Activated naive CD8-positive, alpha-beta T cell treated with anti-CD3 and anti-CD28 coated beads, Interleukin-2, amount 10 ng/mL, durations not matched to agents 7 days and 5 days (primary cell): ENCODE results near the gene GLCCI1. TPM values are rescaled to one million over a fixed set of nuclear protein-coding genes. Genes with fewer than 3 reads are reported as not detected.

ENCODE experiments used
- ATAC-seq: fragments of 150-1000 bp; cut with Tn5 transposase; one replicate; pipeline ENCODE4 v1.10.0; 2021; ENCODE audit warnings: low read depth, moderate library complexity
- POLR2A ChIA-PET: fragments of 350-600 bp; sonication (Branson Sonifier 250); formaldehyde crosslinking; loops from one replicate; lab custom pipeline; 2021; ENCODE audit warnings: antibody characterized with exemption; lab: Charles Lee
- DNase-seq: peaks from one replicate; pipeline ENCODE4 v3.0.0; 2021
- H3K27ac Mint-ChIP-seq: one replicate; pipeline ENCODE4 v1.8.0; 2022; ENCODE audit warnings: mild to moderate bottlenecking, mixed read lengths
- H3K27me3 Mint-ChIP-seq: one replicate; pipeline ENCODE4 v1.8.0; 2022; ENCODE audit warnings: mild to moderate bottlenecking, moderate library complexity, mixed read lengths
- H3K36me3 Mint-ChIP-seq: one replicate; pipeline ENCODE4 v1.8.0; 2021; ENCODE audit warnings: mild to moderate bottlenecking, mixed read lengths
- H3K4me1 Mint-ChIP-seq: one replicate; pipeline ENCODE4 v1.8.0; 2021; ENCODE audit warnings: mixed read lengths
- H3K4me3 Mint-ChIP-seq: one replicate; pipeline ENCODE4 v1.8.0; 2022; ENCODE audit warnings: mild to moderate bottlenecking, moderate library complexity, mixed read lengths
- H3K9me3 Mint-ChIP-seq: one replicate; pipeline ENCODE4 v1.8.0; 2021; ENCODE audit warnings: mixed read lengths
- total RNA-seq, 2 experiments: library from RNA; stranded (reverse); gene quantifications; one replicate each; pipeline ENCODE4 v1.2.3, GENCODE V29; 2021

GLCCI1 gene
- total RNA-seq, 2 experiments from 2014 or later: 30.0 to 38.1 TPM

GRCh38 chr7:8126601-8127167 is 158.1 kb downstream of the GLCCI1 start:
- peak overlapping the region; percentile 18 for H3K4me3 Mint-ChIP-seq
- DNase-seq (no peak), ATAC-seq (no peak)
- POLR2A ChIA-PET: interaction anchor here (1.0 to 3.0 kb wide), 4 partner anchors 8 to 158 kb away, joined by 3 to 26 read pairs (median 4); partner anchors contain the start of gene GLCCI1
- H3K9me3 Mint-ChIP-seq: no peaks in the 10 kb centered on the region
- peaks cover 4% of the 10 kb centered on the region for H3K27me3 Mint-ChIP-seq
- H3K4me1 Mint-ChIP-seq: peaks cover 42% of the 10 kb centered on the region
- peaks cover 7% of the 10 kb centered on the region for H3K36me3 Mint-ChIP-seq
- H3K27ac Mint-ChIP-seq: peak overlapping the region; percentile 99

DNA sequence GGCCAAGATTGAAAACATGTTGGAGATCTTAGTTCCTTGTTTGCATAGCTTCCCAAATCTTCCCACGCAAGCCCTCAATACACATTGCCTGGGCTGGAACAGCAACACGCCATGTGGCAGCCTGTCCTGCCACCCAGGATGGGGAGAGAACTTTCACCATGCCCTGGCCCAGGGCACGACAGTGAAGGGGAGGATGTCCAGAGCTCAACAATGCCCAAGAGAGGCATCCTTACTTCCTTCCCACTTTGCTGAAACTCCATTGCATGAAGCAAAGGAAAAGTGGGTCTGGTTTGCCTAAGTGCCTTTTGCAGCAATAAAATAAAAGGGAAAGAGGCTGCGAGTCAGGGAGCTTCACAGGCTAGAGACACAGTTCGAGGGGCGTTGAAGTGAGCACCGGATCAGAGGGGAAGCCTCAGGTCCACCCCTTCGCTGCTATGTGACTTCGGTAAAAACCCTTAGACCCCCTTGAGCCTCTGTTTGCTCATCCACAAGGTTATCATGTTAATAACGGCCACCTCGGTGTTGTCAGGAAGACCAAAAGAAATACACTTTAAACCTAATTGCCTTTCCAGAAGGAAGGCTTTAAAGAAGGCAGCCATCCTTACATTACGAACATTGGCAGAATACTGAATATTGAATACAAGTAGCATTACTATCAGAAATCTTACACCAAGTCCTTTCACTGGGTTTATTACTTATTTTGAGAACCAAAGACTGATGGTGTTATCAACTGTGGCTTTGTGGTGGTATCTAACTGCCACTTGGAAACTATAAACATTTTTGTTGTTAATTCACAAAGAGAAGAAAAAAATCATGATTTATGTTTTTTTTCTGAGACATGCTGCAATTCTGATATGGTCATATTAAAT is 160.1 kb downstream of the GLCCI1 start:
- POLR2A ChIA-PET: no interaction called here
- H3K9me3 Mint-ChIP-seq: no peaks in the 10 kb centered on the region
- DNase-seq (no peak), ATAC-seq (no peak)
- H3K4me3 Mint-ChIP-seq: no peak overlapping the region
- peaks cover 5% of the 10 kb centered on the region for H3K36me3 Mint-ChIP-seq
- no peaks in the 10 kb centered on the region for H3K27me3 Mint-ChIP-seq
- H3K4me1 Mint-ChIP-seq: peaks cover 55% of the 10 kb centered on the region
- H3K27ac Mint-ChIP-seq: no peak overlapping the region

DNA sequence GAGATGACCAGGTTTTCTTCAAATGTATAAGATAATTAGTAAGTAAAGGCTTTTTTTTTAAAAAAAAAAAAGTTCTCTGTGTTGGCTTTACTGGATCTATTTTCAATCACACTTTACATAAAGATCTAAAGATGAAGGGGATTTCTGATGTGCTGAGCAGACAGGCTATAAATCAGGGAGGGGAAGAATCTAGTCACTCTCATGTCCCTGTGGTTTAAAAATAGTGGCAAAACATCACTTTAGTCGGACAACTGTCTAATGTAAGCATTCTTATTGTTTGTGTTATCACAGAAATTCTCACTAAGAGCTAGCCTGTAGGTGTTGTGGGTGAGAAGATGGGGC is 160.7 kb downstream of the GLCCI1 start:
- POLR2A ChIA-PET: no interaction called here
- Mint-ChIP-seq H3K4me3 (no peak overlapping the region), H3K9me3 (no peaks in the 10 kb centered on the region), H3K27me3 (no peaks in the 10 kb centered on the region), H3K36me3 (peaks cover 5% of the 10 kb centered on the region), H3K4me1 (peaks cover 61% of the 10 kb centered on the region), H3K27ac (no peak overlapping the region)
- ATAC-seq (no peak), DNase-seq (no peak)

- Mint-ChIP-seq H3K27ac (peak overlapping the region; percentile 34), H3K9me3 (no peaks in the 10 kb centered on the region), H3K4me3 (no peak overlapping the region), H3K27me3 (no peaks in the 10 kb centered on the region), H3K4me1 (peaks cover 55% of the 10 kb centered on the region), H3K36me3 (no peaks in the 10 kb centered on the region)
- POLR2A ChIA-PET: no interaction called here
- DNase-seq (no peak), ATAC-seq (no peak)
Observed at GRCh38 chr7:8130663-8131062, 162.1 kb downstream of the GLCCI1 start.

- Mint-ChIP-seq H3K36me3 (no peaks in the 10 kb centered on the region), H3K27me3 (no peaks in the 10 kb centered on the region), H3K9me3 (no peaks in the 10 kb centered on the region), H3K4me1 (peaks cover 45% of the 10 kb centered on the region), H3K4me3 (peak overlapping the region; percentile 72), H3K27ac (peak overlapping the region; percentile 94)
- ATAC-seq (peak; percentile 80), DNase-seq (no peak)
- POLR2A ChIA-PET: interaction anchor here (0.7 to 2.3 kb wide), 6 partner anchors 16 to 164 kb away, joined by 3 to 12 read pairs (median 3); partner anchors contain the start of gene GLCCI1
Observed at GRCh38 chr7:8131694-8132605, 163.4 kb downstream of the GLCCI1 start.

- H3K27ac Mint-ChIP-seq: peak overlapping the region; percentile 94
- no peaks in the 10 kb centered on the region for H3K36me3 Mint-ChIP-seq
- no peaks in the 10 kb centered on the region for H3K9me3 Mint-ChIP-seq
- H3K4me3 Mint-ChIP-seq: peak overlapping the region; percentile 3
- ATAC-seq: no peak
- POLR2A ChIA-PET: interaction anchor here (1.2 to 2.3 kb wide), 2 partner anchors 9 to 43 kb away, joined by 4 to 12 read pairs; no protein-coding TSS in a partner anchor
- no peak for DNase-seq
- no peaks in the 10 kb centered on the region for H3K27me3 Mint-ChIP-seq
- peaks cover 38% of the 10 kb centered on the region for H3K4me1 Mint-ChIP-seq
Observed at GRCh38 chr7:8133188-8133848, 164.7 kb downstream of the GLCCI1 start.

DNA sequence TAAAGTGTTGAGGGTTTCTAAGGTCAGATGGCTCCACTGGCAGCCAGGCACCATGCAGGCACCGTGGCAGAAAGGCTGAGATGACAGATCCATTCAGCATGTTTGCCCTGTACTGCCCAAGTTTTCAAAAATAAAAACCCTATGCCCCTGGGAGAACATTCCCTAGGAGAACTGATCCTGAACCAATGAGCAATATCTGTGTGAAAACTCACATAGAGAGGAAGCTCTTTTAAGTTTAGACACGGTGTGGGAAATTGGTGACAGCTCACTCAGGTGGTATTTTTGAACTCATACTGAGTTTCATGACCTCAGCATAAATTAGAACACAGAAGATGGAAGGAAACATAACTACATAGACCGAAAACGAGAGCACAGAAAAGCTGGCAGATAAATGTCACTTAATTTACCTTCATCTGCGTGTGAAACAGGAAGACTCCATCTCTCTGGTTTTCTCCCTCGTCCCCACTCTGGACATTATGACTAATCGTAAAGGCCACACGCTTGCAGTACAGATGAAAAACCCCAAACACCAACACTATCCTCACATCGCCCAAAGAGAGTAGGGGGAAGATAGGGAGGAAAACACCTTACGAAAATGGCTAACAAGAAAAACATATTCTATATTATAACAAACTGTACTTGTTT is 165.6 kb downstream of the GLCCI1 start:
- Mint-ChIP-seq H3K9me3 (no peaks in the 10 kb centered on the region), H3K4me3 (peak overlapping the region; percentile 51), H3K4me1 (peaks cover 33% of the 10 kb centered on the region), H3K36me3 (no peaks in the 10 kb centered on the region), H3K27me3 (no peaks in the 10 kb centered on the region), H3K27ac (peak overlapping the region; percentile 82)
- POLR2A ChIA-PET: interaction anchor here (0.6 to 1.9 kb wide), 4 partner anchors 8 to 43 kb away, joined by 3 to 14 read pairs (median 4); no protein-coding TSS in a partner anchor
- ATAC-seq: peak; percentile 45
- DNase-seq: no peak

DNA sequence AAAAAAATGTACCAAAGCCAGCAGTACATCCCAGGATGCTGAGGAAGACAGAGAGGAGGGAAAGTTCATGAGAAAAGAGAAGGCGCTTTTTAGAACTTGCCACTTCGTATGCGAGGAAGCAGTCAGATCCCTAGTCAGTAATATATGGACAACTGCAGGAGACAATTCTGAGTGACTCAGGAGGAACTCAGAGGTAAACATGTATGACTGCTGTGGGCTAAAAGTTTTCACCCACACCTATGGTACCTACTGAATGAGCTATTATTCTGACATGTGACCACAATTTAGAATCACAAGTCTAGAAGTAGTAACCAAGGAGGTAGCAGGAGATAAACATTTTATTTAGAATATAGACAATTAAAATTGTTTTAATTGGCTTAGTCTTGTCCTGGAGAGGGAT is 166.8 kb downstream of the GLCCI1 start:
- ATAC-seq (no peak), DNase-seq (no peak)
- Mint-ChIP-seq H3K9me3 (no peaks in the 10 kb centered on the region), H3K36me3 (no peaks in the 10 kb centered on the region), H3K27me3 (no peaks in the 10 kb centered on the region), H3K4me3 (no peak overlapping the region), H3K4me1 (peaks cover 32% of the 10 kb centered on the region), H3K27ac (no peak overlapping the region)
- POLR2A ChIA-PET: interaction anchor here (1.9 kb wide), 1 partner anchor 42 kb away, joined by 14 read pairs; no protein-coding TSS in a partner anchor

DNA sequence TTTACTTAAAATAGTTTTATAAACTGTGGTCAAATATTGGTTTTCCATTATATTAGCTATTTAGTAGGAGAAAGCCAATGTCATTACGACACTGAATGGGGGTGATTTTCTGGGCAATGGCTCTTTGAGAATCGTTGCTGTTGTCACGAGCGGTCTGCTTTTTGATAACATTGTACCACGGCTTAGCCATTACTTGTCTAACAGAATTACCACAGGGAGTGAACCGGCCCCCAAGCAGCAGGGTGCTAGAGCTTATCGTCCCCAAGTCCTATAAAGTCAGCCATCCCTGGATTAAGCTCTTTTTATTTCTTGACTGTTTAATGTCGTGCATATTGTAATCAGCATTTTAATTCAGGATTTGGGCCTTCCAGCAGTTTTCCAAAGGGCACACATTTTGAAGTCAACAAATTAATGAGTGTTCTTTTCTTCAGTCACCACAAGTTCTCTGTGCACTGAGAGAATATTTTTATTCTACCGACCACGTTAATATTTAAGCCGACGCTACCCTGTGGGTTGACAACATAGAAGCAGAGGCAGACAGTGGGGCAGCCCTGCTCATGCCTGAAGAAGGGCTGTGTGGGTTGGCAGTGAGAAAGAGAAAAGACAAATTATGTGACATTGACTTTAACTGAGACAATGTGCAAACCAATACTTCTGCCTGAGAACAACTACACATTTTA is 167.6 kb downstream of the GLCCI1 start:
- Mint-ChIP-seq H3K36me3 (no peaks in the 10 kb centered on the region), H3K27ac (no peak overlapping the region), H3K4me3 (no peak overlapping the region), H3K9me3 (no peaks in the 10 kb centered on the region), H3K27me3 (no peaks in the 10 kb centered on the region), H3K4me1 (peaks cover 34% of the 10 kb centered on the region)
- ATAC-seq: no peak
- POLR2A ChIA-PET: no interaction called here
- no peak for DNase-seq
